Karpas-422 (cell line): ENCODE results near the gene DNAJB11. TPM values are rescaled to one million over a fixed set of nuclear protein-coding genes. Genes with fewer than 3 reads are reported as not detected.
"Not testable (repeated sequence)": the region's sequence is repeated elsewhere in the genome, so short reads cannot be mapped to it uniquely, and the experiment has no call there.

Experiments used
- DNase-seq: peaks from one replicate; pipeline ENCODE4 v3.0.0-alpha.2; 2015
- H2AFZ ChIP-seq: fragments of 200-600 bp; sonication (generic); 2 replicates; pipeline ENCODE4 v1.6.1; 2014; ENCODE audit warnings: antibody characterized with exemption, low read length, mixed read lengths
- H3K27ac ChIP-seq: fragments of 200-600 bp; sonication (generic); 2 replicates; pipeline ENCODE4 v1.5.1; 2014; ENCODE audit warnings: mild to moderate bottlenecking, low read length, moderate library complexity
- H3K27me3 ChIP-seq: fragments of 200-600 bp; sonication (generic); 2 replicates; pipeline ENCODE4 v1.6.1; 2014; ENCODE audit warnings: low read length, mixed read lengths
- H3K36me3 ChIP-seq: fragments of 200-600 bp; sonication (generic); 2 replicates; pipeline ENCODE4 v1.6.1; 2014; ENCODE audit warnings: low read length, mixed read lengths; ENCODE audit not compliant: insufficient read depth
- H3K4me1 ChIP-seq: fragments of 200-600 bp; sonication (generic); 2 replicates; pipeline ENCODE4 v1.6.1; 2014; ENCODE audit warnings: mild to moderate bottlenecking, low read length, mixed read lengths
- H3K4me2 ChIP-seq: fragments of 200-600 bp; sonication (generic); 2 replicates; pipeline ENCODE4 v1.6.1; 2014; ENCODE audit warnings: low read length, low read depth, mild to moderate bottlenecking; ENCODE audit not compliant: poor library complexity, severe bottlenecking
- H3K4me3 ChIP-seq: fragments of 200-600 bp; sonication (generic); 2 replicates; pipeline ENCODE4 v1.5.1; 2014; ENCODE audit warnings: mild to moderate bottlenecking, antibody characterized with exemption, low read length, mixed read lengths
- H3K79me2 ChIP-seq: fragments of 200-600 bp; sonication (generic); 2 replicates; pipeline ENCODE4 v1.6.1; 2014; ENCODE audit warnings: mild to moderate bottlenecking, low read length, mixed read lengths
- H3K9ac ChIP-seq: fragments of 200-600 bp; sonication (generic); 2 replicates; pipeline ENCODE4 v1.6.0; 2014; ENCODE audit warnings: low read length
- H3K9me2 ChIP-seq: fragments of 200-600 bp; sonication (generic), shearing (Covaris generic); replicated peaks from 2 replicates; pipeline ENCODE4 v1.6.0; 2014; ENCODE audit warnings: mild to moderate bottlenecking, low read length, moderate library complexity; ENCODE audit not compliant: insufficient read depth
- H3K9me3 ChIP-seq: fragments of 300-700, 200-600 bp; sonication (generic); 2 replicates; pipeline ENCODE4 v1.6.1; 2014; ENCODE audit warnings: low read length, mixed read lengths
- H4K20me1 ChIP-seq: fragments of 200-600 bp; sonication (generic); 2 replicates; pipeline ENCODE4 v1.6.1; 2014; ENCODE audit warnings: mild to moderate bottlenecking, antibody characterized with exemption, low read length, low read depth; ENCODE audit not compliant: insufficient read depth
- small RNA-seq: library from RNA; depleted of rRNA; stranded (forward); fragments of <200 nt; gene quantifications from one replicate; pipeline ENCODE3, GENCODE V24; 2014
- total RNA-seq: library from RNA; depleted of rRNA; stranded (reverse); fragments of >200 nt; shearing (Covaris generic); gene quantifications from 2 replicates; pipeline ENCODE4 v1.2.3, GENCODE V29; 2014; ENCODE audit warnings: low replicate concordance; rRNA removed

Gene DNAJB11
- total RNA-seq, 1 experiment from 2014 or later = 103 TPM

GRCh38 chr3:186628756-186629155 is 58.2 kb downstream of the DNAJB11 start:
- no peak overlapping the region for H3K27ac ChIP-seq
- no peak for DNase-seq
- H3K79me2 ChIP-seq = no peaks in the 10 kb centered on the region
- no peak overlapping the region for H3K4me2 ChIP-seq
- no peaks in the 10 kb centered on the region for H3K36me3 ChIP-seq
- no peak overlapping the region for H2AFZ ChIP-seq
- no peaks in the 10 kb centered on the region for H3K9me2 ChIP-seq
- H3K4me1 ChIP-seq = peaks cover 2% of the 10 kb centered on the region; the same call in 1 of the 2 replicates
- no peaks in the 10 kb centered on the region for H3K9me3 ChIP-seq
- no peaks in the 10 kb centered on the region for H4K20me1 ChIP-seq
- no peak overlapping the region for H3K9ac ChIP-seq
- no peaks in the 10 kb centered on the region for H3K27me3 ChIP-seq
- no peak overlapping the region for H3K4me3 ChIP-seq

- H3K36me3 ChIP-seq = no peaks in the 10 kb centered on the region
- no peak overlapping the region for H3K9ac ChIP-seq
- no peaks in the 10 kb centered on the region for H3K79me2 ChIP-seq
- H3K27ac ChIP-seq = no peak overlapping the region
- no peaks in the 10 kb centered on the region for H3K9me2 ChIP-seq
- H3K4me1 ChIP-seq = peaks cover 2% of the 10 kb centered on the region; the same call in 1 of the 2 replicates
- no peak overlapping the region for H3K4me2 ChIP-seq
- H2AFZ ChIP-seq = no peak overlapping the region
- H3K4me3 ChIP-seq = no peak overlapping the region
- no peaks in the 10 kb centered on the region for H3K27me3 ChIP-seq
- no peak for DNase-seq
- H3K9me3 ChIP-seq = no peaks in the 10 kb centered on the region
- no peaks in the 10 kb centered on the region for H4K20me1 ChIP-seq
Observed at GRCh38 chr3:186630950-186631641, 60.6 kb downstream of the DNAJB11 start.

GRCh38 chr3:186633481-186633880 is 63.0 kb downstream of the DNAJB11 start:
- no peak overlapping the region for H3K27ac ChIP-seq
- H2AFZ ChIP-seq = no peak overlapping the region
- DNase-seq = no peak
- H3K36me3 ChIP-seq = no peaks in the 10 kb centered on the region
- H3K4me3 ChIP-seq = no peak overlapping the region
- no peaks in the 10 kb centered on the region for H3K9me3 ChIP-seq
- no peaks in the 10 kb centered on the region for H3K27me3 ChIP-seq
- no peaks in the 10 kb centered on the region for H4K20me1 ChIP-seq
- H3K79me2 ChIP-seq = no peaks in the 10 kb centered on the region
- H3K9ac ChIP-seq = no peak overlapping the region
- no peaks in the 10 kb centered on the region for H3K9me2 ChIP-seq
- H3K4me2 ChIP-seq = no peak overlapping the region
- H3K4me1 ChIP-seq = peaks cover 2% of the 10 kb centered on the region; the same call in 1 of the 2 replicates

- H3K36me3 ChIP-seq, H3K27ac ChIP-seq: not testable (repeated sequence)
Observed at GRCh38 chr3:186634207-186634606, 63.7 kb downstream of the DNAJB11 start.

More at GRCh38 chr3:186634207-186634606, 63.7 kb downstream of the DNAJB11 start:
- H3K9me2 ChIP-seq, H3K9ac ChIP-seq, H2AFZ ChIP-seq, H4K20me1 ChIP-seq, H3K4me3 ChIP-seq, DNase-seq, H3K9me3 ChIP-seq, H3K4me2 ChIP-seq, H3K79me2 ChIP-seq, H3K27me3 ChIP-seq, H3K4me1 ChIP-seq: not testable (repeated sequence)

Small RNA genes within 50 kb of the gene (small RNA-seq; reads per million reads assigned to genes)
- not detected for gene RF00017

Other genes with a start within 250 kb of the DNAJB11 start
- 0.04 and 0.14 TPM in 2 replicates for gene DGKG, start 208.5 kb upstream of the DNAJB11 start, total RNA-seq
- 12.2 and 18.4 TPM in 2 replicates for gene CRYGS, start 26.3 kb upstream of the DNAJB11 start, total RNA-seq
- gene TBCCD1, start 3.4 kb upstream of the DNAJB11 start, total RNA-seq = 20.6 and 38.7 TPM in 2 replicates
- gene AHSG, start 42.3 kb downstream of the DNAJB11 start, total RNA-seq = not detected in 2 replicates
- not detected in 2 replicates for gene FETUB, start 69.7 kb downstream of the DNAJB11 start, total RNA-seq
- not detected in 2 replicates for gene HRG, start 95.3 kb downstream of the DNAJB11 start, total RNA-seq
- not detected in 2 replicates for gene KNG1, start 146.6 kb downstream of the DNAJB11 start, total RNA-seq
- gene EIF4A2, start 212.9 kb downstream of the DNAJB11 start, total RNA-seq = 541 and 657 TPM in 2 replicates
- 59.7 and 80.7 TPM in 2 replicates for gene RFC4, start 235.8 kb downstream of the DNAJB11 start, total RNA-seq